Mesenchymal stem cell (in vitro differentiated cells and primary cell): ENCODE measurements around the gene GGCX.
"Not testable (repeated sequence)": the region's sequence is repeated elsewhere in the genome, so short reads cannot be mapped to it uniquely, and the experiment has no call there.

Experiments used
- DNase-seq: peaks from one replicate; pipeline ENCODE4 v3.0.0-alpha.2; 2013
- H2AFZ ChIP-seq: one replicate; pipeline ENCODE4 v1.6.1; 2013; ENCODE audit warnings: low read depth, mild to moderate bottlenecking, control low read depth, inconsistent platforms, low read length, moderate library complexity
- H2AK5ac ChIP-seq: 2 replicates; pipeline ENCODE4 v1.6.1; 2013; ENCODE audit warnings: low read length, moderate library complexity, mild to moderate bottlenecking, inconsistent platforms; ENCODE audit not compliant: severe bottlenecking
- H2BK120ac ChIP-seq: one replicate; pipeline ENCODE4 v1.6.1; 2013; ENCODE audit warnings: low read depth, mild to moderate bottlenecking, inconsistent platforms, low read length, moderate library complexity
- H2BK12ac ChIP-seq, 2 experiments: one replicate each; pipeline ENCODE4 v1.6.1; 2013; ENCODE audit warnings: inconsistent platforms in 2 of 2, low read length in 2 of 2, mild to moderate bottlenecking in 2 of 2, moderate library complexity in 2 of 2, control low read depth in 1 of 2
- H2BK15ac ChIP-seq: one replicate; pipeline ENCODE4 v1.6.1; 2013; ENCODE audit warnings: mild to moderate bottlenecking, low read depth, inconsistent platforms; ENCODE audit not compliant: poor library complexity, severe bottlenecking
- H2BK5ac ChIP-seq: 2 replicates; pipeline ENCODE4 v1.6.1; 2013; ENCODE audit warnings: low read depth, mild to moderate bottlenecking, low read length, control low read depth, inconsistent platforms; ENCODE audit not compliant: poor library complexity, severe bottlenecking
- H3K14ac ChIP-seq, 2 experiments: one replicate each; pipeline ENCODE4 v1.6.1; 2013; ENCODE audit warnings: inconsistent platforms in 2 of 2, low read length in 2 of 2, control low read depth in 1 of 2, mild to moderate bottlenecking in 1 of 2, moderate library complexity in 1 of 2
- H3K18ac ChIP-seq, 2 experiments: one replicate each; pipeline ENCODE4 v1.6.1; 2013; ENCODE audit warnings: inconsistent platforms in 2 of 2, low read length in 2 of 2, control low read depth in 1 of 2, low read depth in 1 of 2, mild to moderate bottlenecking in 1 of 2
- H3K23ac ChIP-seq, 2 experiments: one replicate each; pipeline ENCODE4 v1.6.1; 2013; ENCODE audit warnings: inconsistent platforms in 2 of 2, low read length in 2 of 2, mild to moderate bottlenecking in 2 of 2, moderate library complexity in 2 of 2, control low read depth in 1 of 2
- H3K27ac ChIP-seq: 2 replicates; pipeline ENCODE4 v1.5.1; 2013; ENCODE audit warnings: mild to moderate bottlenecking, moderate library complexity, low read length, control low read depth, inconsistent platforms; ENCODE audit not compliant: poor library complexity, severe bottlenecking
- H3K27me3 ChIP-seq, 2 experiments: 2 replicates each; pipeline versions ENCODE4 v1.6.1 to v1.7.0; 2013; ENCODE audit warnings: low read length in 2 of 2, mild to moderate bottlenecking in 2 of 2, moderate library complexity in 2 of 2, control low read depth in 1 of 2, inconsistent platforms in 1 of 2; ENCODE audit not compliant: control insufficient read depth in 1 of 2, insufficient read depth in 1 of 2
- H3K36me3 ChIP-seq, 2 experiments: 2 replicates each; pipeline versions ENCODE4 v1.6.1 to v1.7.0; 2013; ENCODE audit warnings: low read length in 2 of 2, control low read depth in 1 of 2, inconsistent platforms in 1 of 2, low read depth in 1 of 2, mild to moderate bottlenecking in 1 of 2; ENCODE audit not compliant: insufficient read depth in 2 of 2, control insufficient read depth in 1 of 2
- H3K4ac ChIP-seq, 2 experiments: one replicate each; pipeline ENCODE4 v1.6.1; 2013; ENCODE audit warnings: inconsistent platforms in 2 of 2, low read length in 2 of 2, mild to moderate bottlenecking in 2 of 2, moderate library complexity in 2 of 2, control low read depth in 1 of 2, low read depth in 1 of 2
- H3K4me1 ChIP-seq: 2 replicates; pipeline ENCODE4 v1.6.1; 2013; ENCODE audit warnings: low read depth, low read length, control low read depth; ENCODE audit not compliant: control insufficient read depth, insufficient read depth
- H3K4me2 ChIP-seq: 2 replicates; pipeline ENCODE4 v1.6.1; 2013; ENCODE audit warnings: low read length, mild to moderate bottlenecking, inconsistent platforms; ENCODE audit not compliant: poor library complexity, severe bottlenecking
- H3K4me3 ChIP-seq, 2 experiments: 2 replicates each; pipeline versions ENCODE4 v1.5.1 to v1.7.0; 2013; ENCODE audit warnings: low read length in 2 of 2, mild to moderate bottlenecking in 2 of 2, control low read depth in 1 of 2, low read depth in 1 of 2; ENCODE audit not compliant: insufficient read depth in 1 of 2
- H3K79me1 ChIP-seq: replicated peaks from 2 replicates; pipeline ENCODE4 v1.6.1; 2013; ENCODE audit warnings: mild to moderate bottlenecking, control low read depth, low read length, inconsistent platforms; ENCODE audit not compliant: poor library complexity, severe bottlenecking
- H3K9ac ChIP-seq: 2 replicates; pipeline ENCODE4 v1.7.0; 2013; ENCODE audit warnings: mild to moderate bottlenecking, low read length, moderate library complexity
- H3K9me3 ChIP-seq: 2 replicates; pipeline ENCODE4 v1.7.0; 2013; ENCODE audit warnings: mild to moderate bottlenecking, low read length; ENCODE audit not compliant: control insufficient read depth
- H4K8ac ChIP-seq: one replicate; pipeline ENCODE4 v1.6.1; 2013; ENCODE audit warnings: inconsistent platforms, mild to moderate bottlenecking, low read length, moderate library complexity
- H4K91ac ChIP-seq: one replicate; pipeline ENCODE4 v1.6.1; 2013; ENCODE audit warnings: mild to moderate bottlenecking, low read length, inconsistent platforms
- WGBS: methylation state at CpG from one replicate; pipeline ENCODE4 v1.1.7; 2013; ENCODE audit warnings: mixed read lengths; 5-methylcytosine and 5-hydroxymethylcytosine counted together

The GGCX gene

DNA sequence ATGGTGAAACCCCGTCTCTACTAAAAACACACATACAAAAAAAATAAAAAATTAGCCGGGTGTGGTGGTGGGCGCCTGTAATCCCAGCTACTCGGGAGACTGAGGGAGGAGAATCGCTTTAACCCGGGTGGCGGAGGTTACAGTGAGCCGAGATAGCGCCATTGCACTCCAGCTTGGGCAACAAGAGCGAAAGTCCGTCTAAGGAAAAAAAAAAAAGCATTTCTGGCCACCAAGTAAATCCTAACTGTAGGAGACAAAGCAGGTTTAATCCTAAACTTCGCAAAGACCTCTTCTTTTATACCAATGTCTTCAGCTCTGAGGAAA, 928 bp downstream of the GGCX start:
- H3K4ac ChIP-seq, H2BK12ac ChIP-seq, H2BK5ac ChIP-seq, H3K27me3 ChIP-seq, H2BK15ac ChIP-seq, H3K23ac ChIP-seq, H2AK5ac ChIP-seq, H4K8ac ChIP-seq, DNase-seq, H3K4me1 ChIP-seq, H2AFZ ChIP-seq, H2BK120ac ChIP-seq, H3K9me3 ChIP-seq, H3K14ac ChIP-seq, H4K91ac ChIP-seq, H3K18ac ChIP-seq, H3K27ac ChIP-seq: not testable (repeated sequence)
- Histone ChIP-seq H3K79me1 (peaks cover 19% of the 10 kb centered on the region), H3K36me3 (peaks cover 11 to 33% of the 10 kb centered on the region in 2 experiments), H3K4me2 (peak overlapping the region; percentile 90), H3K9ac (peak overlapping the region; percentile 96), H3K4me3 (peak overlapping the region; percentile 86 to 95)
- 86% methylated on average over 12 of the region's 12 CpGs for WGBS

DNA sequence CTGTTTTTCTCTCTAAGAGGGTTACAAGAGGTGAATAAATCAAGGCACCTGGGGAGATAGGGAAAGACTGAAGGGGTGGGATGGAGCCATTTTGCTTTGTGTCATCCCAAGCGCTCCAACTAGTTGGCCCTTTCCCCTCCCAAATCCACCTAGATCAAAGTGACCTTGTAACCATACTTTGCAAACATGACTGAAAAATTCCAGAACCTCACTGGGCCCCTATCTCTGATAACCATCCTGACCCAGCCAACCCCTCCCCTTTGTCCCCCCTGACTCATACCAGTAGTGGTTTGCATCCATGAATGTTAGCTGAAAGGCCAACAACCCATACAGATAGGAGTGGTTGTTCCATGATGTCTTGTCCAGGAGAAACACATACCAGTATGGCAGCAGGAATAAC, 3.1 kb downstream of the GGCX start:
- H3K4ac ChIP-seq = no peak overlapping the region
- H2BK120ac ChIP-seq = no peak overlapping the region
- H3K27me3 ChIP-seq = no peaks in the 10 kb centered on the region
- H4K8ac ChIP-seq = no peak overlapping the region
- WGBS = 100% methylated on average over 1 of the region's 1 CpG
- H3K4me2 ChIP-seq = no peak overlapping the region
- H2AFZ ChIP-seq = no peak overlapping the region
- H2BK5ac ChIP-seq = no peak overlapping the region
- H3K79me1 ChIP-seq = peaks cover 26% of the 10 kb centered on the region
- no peak overlapping the region for H2BK15ac ChIP-seq
- no peak overlapping the region for H3K14ac ChIP-seq
- no peak overlapping the region for H3K18ac ChIP-seq
- no peak for DNase-seq
- H3K4me1 ChIP-seq = peaks cover 6% of the 10 kb centered on the region
- no peaks in the 10 kb centered on the region for H3K9me3 ChIP-seq
- no peak overlapping the region for H3K9ac ChIP-seq
- H3K4me3 ChIP-seq = no peak overlapping the region
- H4K91ac ChIP-seq = no peak overlapping the region
- H2AK5ac ChIP-seq = no peak overlapping the region
- no peak overlapping the region for H3K23ac ChIP-seq
- H3K36me3 ChIP-seq = peaks cover 28 to 53% of the 10 kb centered on the region in 2 experiments
- no peak overlapping the region for H2BK12ac ChIP-seq
- H3K27ac ChIP-seq = no peak overlapping the region

DNA sequence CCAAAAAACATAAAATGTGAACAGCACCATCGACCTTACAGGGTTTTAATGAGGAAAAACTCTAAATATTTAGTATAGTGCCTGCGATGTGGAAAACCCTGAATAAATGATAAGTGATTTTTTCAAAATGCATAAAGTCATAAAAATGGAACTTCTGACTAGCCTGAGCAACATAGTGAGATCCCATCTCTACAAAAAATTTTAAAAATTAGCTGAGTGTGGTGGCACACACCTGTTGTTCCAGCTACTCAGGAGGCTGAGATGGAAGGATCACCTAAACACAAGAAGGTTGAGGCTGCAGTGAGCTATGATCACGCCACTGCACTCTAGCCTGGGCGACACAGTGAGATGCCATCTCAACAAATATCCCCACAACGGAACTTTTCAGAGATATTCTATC, 4.2 kb downstream of the GGCX start:
- Histone ChIP-seq H2BK120ac (no peak overlapping the region), H4K91ac (no peak overlapping the region), H3K27ac (no peak overlapping the region), H2AFZ (no peak overlapping the region), H2BK12ac (no peak overlapping the region), H3K4ac (no peak overlapping the region), H3K9me3 (no peaks in the 10 kb centered on the region), H3K4me1 (peaks cover 6% of the 10 kb centered on the region), H3K36me3 (peaks cover 37 to 63% of the 10 kb centered on the region in 2 experiments), H2AK5ac (no peak overlapping the region), H3K4me3 (no peak overlapping the region), H3K27me3 (no peaks in the 10 kb centered on the region), H2BK15ac (no peak overlapping the region), H4K8ac (no peak overlapping the region), H3K4me2 (no peak overlapping the region), H3K9ac (no peak overlapping the region), H2BK5ac (no peak overlapping the region), H3K23ac (no peak overlapping the region), H3K79me1 (peaks cover 26% of the 10 kb centered on the region), H3K18ac (no peak overlapping the region), H3K14ac (no peak overlapping the region)
- no peak for DNase-seq
- WGBS = 90% methylated on average over 4 of the region's 5 CpGs

DNA sequence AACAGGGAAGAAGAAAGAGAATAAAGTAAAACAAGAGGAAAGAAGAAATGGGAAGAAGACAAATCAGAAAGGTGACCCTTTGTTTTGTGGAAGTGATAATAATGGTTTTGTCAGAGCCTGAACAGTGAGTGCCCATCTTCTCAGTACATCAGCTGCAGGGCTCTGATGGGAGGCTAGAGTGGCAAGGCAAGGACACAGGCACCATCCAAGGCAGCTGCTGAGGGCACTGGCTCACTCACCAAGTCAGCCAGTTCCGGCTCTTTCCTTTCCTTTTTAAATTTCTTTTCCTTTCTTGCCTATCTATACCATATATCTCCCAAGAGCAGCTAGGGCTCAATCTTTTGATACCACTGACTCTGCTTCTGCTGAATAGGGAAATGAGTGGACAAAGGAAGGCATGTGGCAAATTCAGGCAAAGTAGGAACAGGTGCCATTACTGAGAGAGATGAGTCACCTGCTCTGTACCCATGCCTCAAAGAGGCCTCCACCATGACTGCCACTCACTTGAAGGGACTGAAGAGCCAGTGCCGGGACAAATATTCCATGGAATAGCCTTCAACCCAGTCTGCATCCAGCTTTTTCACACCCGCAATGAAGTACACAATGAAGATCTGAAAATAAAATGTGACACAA, 6.2 kb downstream of the GGCX start:
- Histone ChIP-seq H3K9me3 (no peaks in the 10 kb centered on the region), H2BK120ac (no peak overlapping the region), H3K18ac (no peak overlapping the region), H2BK15ac (no peak overlapping the region), H3K14ac (no peak overlapping the region), H2AFZ (no peak overlapping the region), H2BK5ac (no peak overlapping the region), H3K36me3 (peaks cover 47 to 83% of the 10 kb centered on the region in 2 experiments), H4K8ac (no peak overlapping the region), H3K27me3 (no peaks in the 10 kb centered on the region), H3K4me3 (no peak overlapping the region), H3K79me1 (peaks cover 28% of the 10 kb centered on the region), H4K91ac (no peak overlapping the region), H3K27ac (no peak overlapping the region), H2BK12ac (no peak overlapping the region), H2AK5ac (no peak overlapping the region), H3K23ac (no peak overlapping the region), H3K4me1 (peaks cover 4% of the 10 kb centered on the region), H3K4ac (no peak overlapping the region), H3K4me2 (no peak overlapping the region), H3K9ac (no peak overlapping the region)
- WGBS = 100% methylated on average over 1 of the region's 3 CpGs
- no peak for DNase-seq
